Hematopoietic multipotent progenitor cell treated with erythropoietin and hydrocortisone succinate and interleukin-3 and kit ligand, for 17 days (in vitro differentiated cells): ENCODE results near the gene SCN8A.
"Not testable (repeated sequence)": the region's sequence is repeated elsewhere in the genome, so short reads cannot be mapped to it uniquely, and the experiment has no call there.

Experiments used
- DNase-seq: peaks from one replicate; pipeline ENCODE4 v3.0.0-alpha.2; 2015; ENCODE audit warnings: low spot score

Gene SCN8A

GRCh38 chr12:51817027-51817953, 226.3 kb downstream of the SCN8A start:
- DNase-seq: no peak

GRCh38 chr12:51818086-51818485, 227.1 kb downstream of the SCN8A start:
- no peak for DNase-seq

- no peak for DNase-seq
Observed at GRCh38 chr12:51818566-51819300, 227.7 kb downstream of the SCN8A start.

- no peak for DNase-seq
Observed at GRCh38 chr12:51819736-51820525, 228.9 kb downstream of the SCN8A start.

GRCh38 chr12:51820526-51821439, 229.8 kb downstream of the SCN8A start:
- no peak for DNase-seq

- no peak for DNase-seq
Observed at GRCh38 chr12:51821440-51822260, 230.6 kb downstream of the SCN8A start.

- DNase-seq: no peak
Observed at GRCh38 chr12:51822261-51822616, 231.2 kb downstream of the SCN8A start.

GRCh38 chr12:51822956-51823355, 231.9 kb downstream of the SCN8A start:
- no peak for DNase-seq

GRCh38 chr12:51823875-51824565, 233.0 kb downstream of the SCN8A start:
- DNase-seq: peak; percentile 13

GRCh38 chr12:51825216-51825615, 234.2 kb downstream of the SCN8A start:
- DNase-seq: no peak

- DNase-seq: no peak
Observed at GRCh38 chr12:51826881-51827280, 235.8 kb downstream of the SCN8A start.

GRCh38 chr12:51827925-51828818, 237.1 kb downstream of the SCN8A start:
- DNase-seq: no peak

- DNase-seq: no peak
Observed at GRCh38 chr12:51829011-51829481, 238.0 kb downstream of the SCN8A start.

GRCh38 chr12:51829641-51830040, 238.6 kb downstream of the SCN8A start:
- no peak for DNase-seq

GRCh38 chr12:51831817-51832216, 240.8 kb downstream of the SCN8A start:
- not testable (repeated sequence) for DNase-seq

- no peak for DNase-seq
Observed at GRCh38 chr12:51832354-51833107, 241.5 kb downstream of the SCN8A start.

GRCh38 chr12:51833448-51834227, 242.6 kb downstream of the SCN8A start:
- no peak for DNase-seq
